Endothelial cell of umbilical vein (primary cell): ENCODE data around the gene TM9SF4.

ENCODE experiments used
- JUN ChIP-seq: IDR thresholded peaks from 2 replicates; pipeline ENCODE4 v1.6.1; 2011; ENCODE audit warnings: borderline replicate concordance, low read depth; ENCODE audit not compliant: insufficient read length, insufficient read depth
- POLR2A ChIP-seq: IDR thresholded peaks from 2 replicates; pipeline ENCODE4 v1.6.1; 2012; ENCODE audit warnings: low read depth, mild to moderate bottlenecking, control low read depth, low read length
- POLR2AphosphoS5 ChIP-seq: IDR thresholded peaks from 2 replicates; pipeline ENCODE4 v1.6.1; 2012; ENCODE audit warnings: low read depth, mild to moderate bottlenecking, control low read depth, low read length, moderate library complexity; ENCODE audit not compliant: insufficient read depth
- TF ChIP-seq, protein P1 (sequence below), 2 donors: IDR thresholded peaks; 1 replicate in 1 of 2; 2 replicates in 1 of 2; pipeline ENCODE4 v1.5.1; 2011; ENCODE audit warnings: low read length in 2 of 2, mild to moderate bottlenecking in 2 of 2, moderate library complexity in 2 of 2, control low read depth in 1 of 2, inconsistent platforms in 1 of 2, low read depth in 1 of 2; ENCODE audit not compliant: insufficient read depth in 1 of 2; ENCODE audit errors: extremely low read depth in 1 of 2

DNA sequence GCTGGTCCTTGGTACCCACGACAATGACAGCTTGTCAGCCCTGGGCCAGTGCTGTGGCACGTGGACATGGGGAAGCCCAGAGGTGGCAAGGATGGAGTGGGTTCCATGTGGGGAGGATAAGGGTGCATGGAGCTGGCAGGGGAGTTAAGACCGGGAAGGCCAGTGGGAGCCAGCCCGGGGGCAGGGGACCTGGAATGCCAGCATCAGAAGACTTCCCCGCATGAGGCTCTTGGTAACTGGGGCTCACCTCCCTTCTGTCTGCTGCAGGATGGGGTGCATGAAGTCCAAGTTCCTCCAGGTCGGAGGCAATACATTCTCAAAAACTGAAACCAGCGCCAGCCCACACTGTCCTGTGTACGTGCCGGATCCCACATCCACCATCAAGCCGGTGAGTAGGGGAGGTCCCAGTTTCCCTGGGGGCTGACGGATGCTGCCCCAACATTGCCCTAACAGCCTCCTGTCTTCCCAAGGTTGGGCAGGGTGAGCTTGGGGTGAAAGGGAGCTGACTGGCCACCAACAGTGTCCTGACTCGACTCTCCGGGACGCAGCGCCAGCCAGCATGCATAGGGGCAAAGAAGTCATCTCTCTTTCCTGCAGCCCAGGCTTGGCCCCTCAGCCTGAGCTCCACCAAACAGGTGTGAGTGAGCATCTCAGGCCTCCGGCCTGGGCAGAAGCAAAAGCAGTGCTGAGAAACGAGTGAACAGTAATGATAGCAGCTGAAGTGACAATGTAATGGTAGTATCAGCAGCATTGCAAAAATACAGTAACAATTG lies 37.9 kb upstream of the TM9SF4 start:
- TF ChIP-seq, protein P1, sequence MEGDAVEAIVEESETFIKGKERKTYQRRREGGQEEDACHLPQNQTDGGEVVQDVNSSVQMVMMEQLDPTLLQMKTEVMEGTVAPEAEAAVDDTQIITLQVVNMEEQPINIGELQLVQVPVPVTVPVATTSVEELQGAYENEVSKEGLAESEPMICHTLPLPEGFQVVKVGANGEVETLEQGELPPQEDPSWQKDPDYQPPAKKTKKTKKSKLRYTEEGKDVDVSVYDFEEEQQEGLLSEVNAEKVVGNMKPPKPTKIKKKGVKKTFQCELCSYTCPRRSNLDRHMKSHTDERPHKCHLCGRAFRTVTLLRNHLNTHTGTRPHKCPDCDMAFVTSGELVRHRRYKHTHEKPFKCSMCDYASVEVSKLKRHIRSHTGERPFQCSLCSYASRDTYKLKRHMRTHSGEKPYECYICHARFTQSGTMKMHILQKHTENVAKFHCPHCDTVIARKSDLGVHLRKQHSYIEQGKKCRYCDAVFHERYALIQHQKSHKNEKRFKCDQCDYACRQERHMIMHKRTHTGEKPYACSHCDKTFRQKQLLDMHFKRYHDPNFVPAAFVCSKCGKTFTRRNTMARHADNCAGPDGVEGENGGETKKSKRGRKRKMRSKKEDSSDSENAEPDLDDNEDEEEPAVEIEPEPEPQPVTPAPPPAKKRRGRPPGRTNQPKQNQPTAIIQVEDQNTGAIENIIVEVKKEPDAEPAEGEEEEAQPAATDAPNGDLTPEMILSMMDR (IDR thresholded peaks at IDR 0.05; ENCODE audit: extremely low read depth in 1 of 2, insufficient read depth in 1 of 2, low read depth in 1 of 2, low read length in 2 of 2): no peak
- no peak for TF ChIP-seq POLR2AphosphoS5
- TF ChIP-seq POLR2A: no peak
- no peak for TF ChIP-seq JUN
